Fibroblast of lung (primary cell): ENCODE measurements around the gene ZNF304. TPM values are rescaled to one million over a fixed set of nuclear protein-coding genes. Genes with fewer than 3 reads are reported as not detected.

ENCODE experiments used
- DNase-seq, 2 donors: peaks; one replicate each; pipeline versions ENCODE4 v3.0.0 to v3.0.0-alpha.2; 2010; ENCODE audit warnings: low read depth in 2 of 2
- H2AFZ ChIP-seq: 2 replicates; pipeline ENCODE4 v1.5.1; 2012; ENCODE audit warnings: low read length, control low read depth, inconsistent platforms
- H3K27ac ChIP-seq: 2 replicates; pipeline ENCODE4 v1.5.1; 2011; ENCODE audit warnings: low read length, control low read depth; ENCODE audit not compliant: insufficient read depth
- H3K27me3 ChIP-seq: 2 replicates; pipeline ENCODE4 v1.5.1; 2011; ENCODE audit warnings: mild to moderate bottlenecking, low read length; ENCODE audit not compliant: control insufficient read depth, insufficient read depth
- H3K36me3 ChIP-seq: 2 replicates; pipeline ENCODE4 v1.5.1; 2011; ENCODE audit warnings: low read length; ENCODE audit not compliant: control insufficient read depth, insufficient read depth
- H3K4me1 ChIP-seq: 2 replicates; pipeline ENCODE4 v1.5.1; 2011; ENCODE audit warnings: low read length; ENCODE audit not compliant: control insufficient read depth, insufficient read depth; ENCODE audit errors: extremely low read depth
- H3K4me2 ChIP-seq: 2 replicates; pipeline ENCODE4 v1.5.1; 2011; ENCODE audit warnings: low read length, control low read depth; ENCODE audit not compliant: insufficient read depth; ENCODE audit errors: extremely low read depth
- H3K4me3 ChIP-seq, 4 experiments: fragments of 200-600 bp in 1 of 4; sonication (generic) in 1 of 4; replicated peaks in 1 of 4; 2 replicates each; pipeline ENCODE4 v1.5.1; 2011 to 2016; ENCODE audit warnings: low read length in 4 of 4, low read depth in 3 of 4, mild to moderate bottlenecking in 3 of 4, control low read depth in 2 of 4, inconsistent platforms in 1 of 4, mixed read lengths in 1 of 4; ENCODE audit not compliant: insufficient read depth in 1 of 4; ENCODE audit errors: control extremely low read depth in 1 of 4
- H3K79me2 ChIP-seq: 2 replicates; pipeline ENCODE4 v1.5.1; 2012; ENCODE audit warnings: mild to moderate bottlenecking, low read length, inconsistent platforms; ENCODE audit not compliant: control insufficient read depth, insufficient read depth
- H3K9ac ChIP-seq: 2 replicates; pipeline ENCODE4 v1.5.1; 2011; ENCODE audit warnings: mild to moderate bottlenecking, low read length, control low read depth; ENCODE audit not compliant: insufficient read depth
- H3K9me3 ChIP-seq: 2 replicates; pipeline ENCODE4 v1.5.1; 2012; ENCODE audit warnings: low read depth, low read length; ENCODE audit not compliant: control insufficient read depth, insufficient read depth
- H4K20me1 ChIP-seq: 2 replicates; pipeline ENCODE4 v1.5.1; 2011; ENCODE audit warnings: low read length; ENCODE audit not compliant: control insufficient read depth, insufficient read depth; ENCODE audit errors: extremely low read depth
- CTCF ChIP-seq, 2 donors: IDR thresholded peaks in 1 of 2; conservative IDR thresholded peaks in 1 of 2; 1 replicate in 1 of 2; 2 replicates in 1 of 2; pipeline ENCODE4 v1.5.1; 2011 to 2012; ENCODE audit warnings: low read length in 2 of 2, control low read depth in 1 of 2, inconsistent platforms in 1 of 2, low read depth in 1 of 2, mild to moderate bottlenecking in 1 of 2
- EZH2 ChIP-seq: IDR thresholded peaks from 2 replicates; pipeline ENCODE4 v1.5.1; 2012; ENCODE audit warnings: low read length, control low read depth, mild to moderate bottlenecking; ENCODE audit errors: missing control alignments
- polyA plus RNA-seq, 2 donors: library from polyadenylated mRNA; depleted of rRNA in 1 of 2; stranded (reverse) in 1 of 2; unstranded in 1 of 2; fragments of >200 nt; gene quantifications; 2 replicates each; pipeline ENCODE4 v1.2.1, GENCODE V29; 2011 to 2012; ENCODE audit warnings: missing spikeins in 1 of 2
- total RNA-seq: library from RNA; depleted of rRNA; stranded (reverse); fragments of >200 nt; gene quantifications from 2 replicates; pipeline ENCODE4 v1.2.1, GENCODE V29; 2014

The ZNF304 gene
- total and polyA plus RNA-seq, 2 donors (not counting 1 experiment from before 2014, with no cell fraction given), result 7.3 to 13.7 TPM

GRCh38 chr19:57382806-57383488 is 31.9 kb downstream of the ZNF304 start:
- Histone ChIP-seq H3K36me3 (no peaks in the 10 kb centered on the region), H3K27ac (no peak overlapping the region), H2AFZ (no peak overlapping the region), H3K27me3 (no peaks in the 10 kb centered on the region), H3K9ac (no peak overlapping the region), H4K20me1 (no peaks in the 10 kb centered on the region), H3K9me3 (peaks cover 2% of the 10 kb centered on the region), H3K4me3 (no peak overlapping the region), H3K79me2 (no peaks in the 10 kb centered on the region), H3K4me1 (no peaks in the 10 kb centered on the region), H3K4me2 (no peak overlapping the region)
- TF ChIP-seq CTCF (conservative IDR thresholded peaks at IDR 0.05 in 1 of 2, IDR thresholded peaks at IDR 0.05 in 1 of 2; ENCODE audit: low read depth in 1 of 2, low read length in 2 of 2) (no peak), EZH2 (no peak)
- DNase-seq, result no peak

- peak overlapping the region; percentile 97 for H2AFZ ChIP-seq
- H3K9ac ChIP-seq, result no peak overlapping the region
Observed at GRCh38 chr19:57389194-57389729, 38.2 kb downstream of the ZNF304 start.

More at GRCh38 chr19:57389194-57389729, 38.2 kb downstream of the ZNF304 start:
- Histone ChIP-seq H3K79me2 (peaks cover 37% of the 10 kb centered on the region), H3K4me1 (no peaks in the 10 kb centered on the region), H3K4me2 (peak overlapping the region; percentile 60), H3K4me3 (peak overlapping the region; percentile 8 to 93 (median 50)), H3K27ac (peak overlapping the region; percentile 40), H3K36me3 (peaks cover 5% of the 10 kb centered on the region), H3K9me3 (no peaks in the 10 kb centered on the region), H3K27me3 (no peaks in the 10 kb centered on the region), H4K20me1 (no peaks in the 10 kb centered on the region)
- DNase-seq, result no peak
- TF ChIP-seq CTCF (conservative IDR thresholded peaks at IDR 0.05 in 1 of 2, IDR thresholded peaks at IDR 0.05 in 1 of 2; ENCODE audit: low read depth in 1 of 2, low read length in 2 of 2) (no peak), EZH2 (no peak)
